Epithelial cell of alveolus of lung (primary cell): ENCODE data around the gene RMND1. TPM values are rescaled to one million over a fixed set of nuclear protein-coding genes. Genes with fewer than 3 reads are reported as not detected.

Experiments
- total RNA-seq: library from RNA; depleted of rRNA; stranded (reverse); fragments of >200 nt; gene quantifications from 2 replicates; pipeline ENCODE4 v1.2.1, GENCODE V29; 2015

Gene RMND1
- total RNA-seq: 29.7 and 35.5 TPM in 2 replicates

GRCh38 chr6:151451950-151452749, at the start of gene RMND1:
Gene RMND1 (minus strand): TSS chr6:151452126. CDS start chr6:151445811, 6,315 bp downstream.

DNA sequence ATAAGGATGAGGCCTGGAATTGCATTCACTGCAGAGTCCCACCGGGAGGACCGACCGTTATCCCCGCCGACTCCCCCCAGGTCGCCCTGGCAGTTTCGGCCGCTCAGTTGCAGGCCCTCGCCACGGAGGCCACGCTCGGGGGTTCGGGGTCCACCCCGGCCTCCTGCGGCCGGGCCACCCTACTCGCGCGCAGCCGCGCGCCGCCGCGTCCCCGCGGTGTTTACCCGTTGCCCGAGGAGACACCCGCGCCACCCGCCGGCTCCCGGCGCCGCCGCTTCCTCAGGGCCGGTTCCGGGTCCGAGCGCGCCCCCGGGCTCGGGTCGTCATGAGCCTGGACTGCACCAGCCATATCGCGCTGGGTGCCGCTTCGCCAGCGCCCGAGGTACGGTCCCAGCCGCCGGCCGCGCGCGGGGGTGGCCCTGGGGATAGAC, 41.9 kb upstream of the RMND1 start, which contains the start of gene CCDC170:
Gene CCDC170, plus strand, starts transcription at position 214 of the 431 bp plus-strand sequence. Its CDS starts 112 bp downstream, at position 326.

DNA sequence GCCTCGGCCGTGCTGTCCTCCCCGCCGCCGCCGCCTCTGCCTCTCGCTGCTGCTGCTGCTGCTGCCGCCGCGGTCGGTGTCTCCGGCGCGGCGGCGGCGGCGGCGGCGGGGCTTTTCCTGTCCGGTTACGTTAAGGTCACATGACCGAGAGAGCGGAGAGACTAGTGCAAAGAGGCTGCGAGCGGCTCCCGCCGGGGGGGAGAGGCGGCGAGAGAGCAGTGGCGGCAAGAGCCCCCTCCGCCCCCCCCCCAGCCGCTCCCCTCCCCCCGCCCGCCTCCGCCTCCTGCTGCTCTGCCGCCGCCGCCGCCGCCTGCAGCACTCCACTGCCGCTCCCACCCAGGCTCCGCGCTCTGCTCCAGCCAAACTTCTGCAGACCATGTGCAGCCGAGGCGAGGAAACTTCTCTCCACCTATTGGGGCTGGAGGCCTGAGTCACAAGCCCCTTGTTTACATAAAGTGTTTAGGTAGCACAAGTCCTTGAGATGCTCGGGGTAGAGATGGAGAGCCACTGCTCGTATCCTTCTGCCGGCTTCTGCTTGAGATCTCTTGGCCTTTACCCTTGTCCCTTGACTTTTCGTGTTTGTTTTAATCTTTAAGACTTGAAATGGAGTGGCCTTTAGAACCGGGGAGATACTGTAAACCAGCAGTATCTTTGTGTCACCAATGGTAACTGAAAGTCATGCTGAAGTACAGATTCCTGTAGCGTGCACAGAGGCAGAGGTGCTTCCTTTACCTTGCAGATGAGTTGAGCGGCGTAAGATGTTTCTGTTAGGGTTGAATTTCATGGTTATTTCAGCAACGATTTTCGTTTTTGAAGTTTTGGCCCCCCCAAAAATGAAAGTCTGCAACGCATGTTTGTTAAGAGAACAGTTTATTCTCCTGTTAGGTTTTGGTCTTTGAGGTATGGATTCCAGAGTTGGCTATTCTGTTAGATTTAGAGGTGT, 60.2 kb downstream of the RMND1 start, which contains the start of gene ZBTB2:
Gene ZBTB2, minus strand, starts transcription at position 89 of the 943 bp plus-strand sequence. CDS start 17,922 bp downstream, outside the sequence.

Other genes starting within 250 kb of the RMND1 start
- gene AKAP12, start 212.2 kb downstream of the RMND1 start, total RNA-seq: 70.9 and 129 TPM in 2 replicates
- 6.9 and 9.7 TPM in 2 replicates for gene ZBTB2, start 60.6 kb downstream of the RMND1 start, total RNA-seq
- 0.24 and 0.26 TPM in 2 replicates for gene CCDC170, start 41.9 kb upstream of the RMND1 start, total RNA-seq